NK-92 treated with Interleukin-12 subunit alpha and Interleukin-12 subunit beta, amount 100 ng/mL, for 24 hours (cell line): Measurements from ENCODE around the gene TAX1BP3.

Experiments
- DNase-seq: peaks from one replicate; lab custom pipeline; 2025; lab: John Stamatoyannopoulos, UW

Gene TAX1BP3

DNA sequence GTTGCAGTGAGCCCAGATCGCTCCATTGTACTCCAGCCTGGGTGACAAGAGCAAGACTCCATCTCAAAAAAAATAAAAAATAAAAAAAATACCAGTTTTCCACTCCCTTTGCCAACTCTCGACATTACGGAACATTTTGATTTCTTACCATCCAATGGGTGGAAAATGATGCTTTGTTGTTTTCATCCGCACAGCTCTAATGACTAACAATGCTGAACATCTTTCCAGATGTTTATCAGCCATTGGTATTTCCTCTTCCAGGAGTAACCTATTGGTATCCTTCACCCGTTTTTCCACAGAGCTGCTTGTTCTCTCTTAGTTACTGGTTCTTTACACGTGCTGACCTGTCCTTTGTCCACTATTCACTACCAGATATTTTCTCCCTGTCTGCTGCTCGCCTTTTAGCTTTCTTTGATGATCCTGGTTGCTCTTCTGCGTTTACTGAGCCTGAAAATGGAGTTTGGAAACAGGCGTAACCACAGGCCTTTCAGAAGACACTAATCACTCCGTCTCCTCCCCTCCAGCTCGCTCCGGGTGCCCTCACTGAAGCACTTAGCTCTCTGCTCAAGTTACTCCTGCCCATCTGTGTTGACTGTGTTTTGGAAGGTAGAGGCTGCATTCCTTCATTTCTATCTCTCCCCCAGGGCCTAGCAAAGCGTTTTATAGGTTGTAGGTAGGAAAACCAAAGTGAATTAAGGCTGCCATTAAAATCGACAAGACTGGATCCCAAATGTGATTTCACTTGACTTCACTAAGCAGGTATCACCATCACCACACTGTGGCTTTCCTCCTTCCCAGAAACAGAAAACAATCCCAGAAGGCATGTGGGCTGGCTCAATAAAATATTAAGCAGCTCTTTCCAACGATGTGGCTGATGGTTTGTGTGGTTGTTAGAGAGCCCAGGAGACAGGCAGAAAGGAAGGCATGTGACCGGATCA is 41.3 kb downstream of the TAX1BP3 start:
- DNase-seq = no peak

DNA sequence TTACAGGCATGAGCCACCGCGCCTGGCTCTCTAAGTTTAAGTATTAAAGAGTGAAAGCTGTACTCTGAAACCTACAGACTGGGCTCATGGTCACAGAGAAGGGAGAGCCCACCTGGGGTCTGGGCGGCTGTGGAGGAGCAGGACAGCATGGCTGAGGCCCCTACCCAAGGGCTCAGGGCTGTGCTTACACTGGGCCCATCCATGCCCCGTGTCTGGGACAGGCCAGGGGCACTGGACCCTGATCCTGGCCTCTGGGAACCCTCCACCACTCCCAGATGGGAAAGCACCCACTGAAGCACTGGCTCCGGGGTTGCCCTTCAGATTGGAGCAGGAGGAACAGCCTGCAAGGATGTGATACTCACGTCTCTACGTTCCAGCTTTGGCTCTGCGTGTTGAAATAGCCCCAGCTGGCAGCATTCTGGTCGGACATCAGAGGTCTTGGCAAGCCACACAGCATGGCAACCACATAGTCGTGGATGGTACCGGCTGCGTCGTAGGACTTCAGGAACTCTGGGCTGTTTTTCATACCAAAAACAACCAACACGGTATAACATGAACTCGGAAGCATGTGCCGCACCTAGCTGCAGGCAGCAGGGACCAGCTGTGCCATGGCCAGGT is 45.3 kb downstream of the TAX1BP3 start:
- no peak for DNase-seq

- no peak for DNase-seq
These were observed 47.1 kb downstream of the TAX1BP3 start for GRCh38 chr17:3621146-3621720.

DNA sequence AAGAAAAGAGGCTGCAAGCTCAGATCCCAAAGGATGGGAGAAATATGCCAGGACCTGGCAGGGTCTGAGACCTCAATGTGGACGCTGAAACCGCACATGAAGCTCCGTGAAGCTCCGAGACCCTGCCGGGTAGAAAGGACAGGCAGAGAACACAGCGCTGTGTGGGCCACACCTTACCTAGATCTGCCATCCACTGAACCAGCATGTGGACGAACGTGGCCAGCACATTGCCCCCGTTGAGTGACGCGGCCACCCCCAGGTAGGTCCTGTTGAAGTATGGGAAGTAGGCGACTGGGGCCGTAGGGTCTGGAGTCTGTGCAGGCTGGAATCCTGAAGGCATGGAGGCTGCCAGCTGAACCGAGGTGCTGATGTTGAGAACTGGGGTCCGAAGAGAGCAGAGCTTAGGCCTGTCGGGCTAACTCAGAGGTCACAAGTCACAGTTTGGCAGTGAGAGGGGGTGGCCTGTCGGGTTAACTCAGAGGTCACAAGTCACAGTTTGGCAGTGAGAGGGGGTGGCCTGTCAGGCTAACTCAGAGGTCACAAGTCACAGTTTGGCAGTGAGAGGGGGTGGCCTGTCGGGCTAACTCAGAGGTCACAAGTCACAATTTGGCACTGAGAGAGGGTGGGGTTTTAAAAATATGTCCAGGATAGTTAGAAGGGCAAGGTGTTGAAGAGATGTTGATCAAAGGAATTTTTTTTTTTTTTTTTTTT is 53.1 kb downstream of the TAX1BP3 start:
- no peak for DNase-seq

DNA sequence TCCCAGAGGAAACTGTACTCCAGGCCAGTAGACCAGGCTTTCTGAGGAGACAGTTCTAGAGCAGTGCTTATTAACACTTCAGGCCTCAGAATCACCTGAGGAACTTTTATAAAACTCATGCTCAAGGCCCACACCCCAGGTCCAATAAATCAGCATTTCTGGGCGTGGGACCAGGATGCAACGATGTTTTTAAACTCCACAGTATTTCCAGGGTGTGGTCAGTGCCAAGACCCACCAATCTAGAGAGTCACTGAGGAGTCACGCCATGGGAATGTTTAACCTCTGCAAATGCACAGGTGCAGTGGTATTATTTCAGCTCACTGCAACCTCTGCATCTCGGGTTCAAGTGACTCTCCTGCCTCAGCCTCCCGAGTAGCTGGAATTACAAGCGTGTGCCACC is 55.3 kb downstream of the TAX1BP3 start:
- no peak for DNase-seq
